CD4-positive, alpha-beta T cell treated with Interleukin-4 for 4 hours (primary cell): ENCODE data around the gene CFAP20.
"Not testable (repeated sequence)": the region's sequence is repeated elsewhere in the genome, so short reads cannot be mapped to it uniquely, and the experiment has no call there.

Experiments
- DNase-seq: peaks from one replicate; pipeline ENCODE4 v3.0.0-alpha.2; 2020

Gene CFAP20

DNA sequence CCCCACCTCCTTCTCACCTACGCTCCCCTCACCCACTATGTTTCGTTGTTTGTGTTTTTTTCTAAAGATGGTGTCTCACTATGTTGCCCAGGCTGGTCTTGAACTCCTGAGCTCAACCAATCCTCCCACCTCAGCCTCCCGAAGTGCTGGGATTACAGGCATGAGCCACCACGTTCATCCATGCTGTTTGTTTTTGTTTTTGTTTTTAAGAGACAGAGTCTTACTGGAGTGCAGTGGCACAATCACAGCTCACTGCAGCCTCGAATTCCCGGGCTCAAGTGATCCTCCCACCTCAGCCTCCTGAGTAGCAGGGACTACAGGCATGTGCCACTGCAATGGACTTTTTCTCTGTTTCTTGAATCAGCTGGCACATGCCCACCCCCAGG, 33.6 kb downstream of the CFAP20 start:
- DNase-seq, result not testable (repeated sequence)

DNA sequence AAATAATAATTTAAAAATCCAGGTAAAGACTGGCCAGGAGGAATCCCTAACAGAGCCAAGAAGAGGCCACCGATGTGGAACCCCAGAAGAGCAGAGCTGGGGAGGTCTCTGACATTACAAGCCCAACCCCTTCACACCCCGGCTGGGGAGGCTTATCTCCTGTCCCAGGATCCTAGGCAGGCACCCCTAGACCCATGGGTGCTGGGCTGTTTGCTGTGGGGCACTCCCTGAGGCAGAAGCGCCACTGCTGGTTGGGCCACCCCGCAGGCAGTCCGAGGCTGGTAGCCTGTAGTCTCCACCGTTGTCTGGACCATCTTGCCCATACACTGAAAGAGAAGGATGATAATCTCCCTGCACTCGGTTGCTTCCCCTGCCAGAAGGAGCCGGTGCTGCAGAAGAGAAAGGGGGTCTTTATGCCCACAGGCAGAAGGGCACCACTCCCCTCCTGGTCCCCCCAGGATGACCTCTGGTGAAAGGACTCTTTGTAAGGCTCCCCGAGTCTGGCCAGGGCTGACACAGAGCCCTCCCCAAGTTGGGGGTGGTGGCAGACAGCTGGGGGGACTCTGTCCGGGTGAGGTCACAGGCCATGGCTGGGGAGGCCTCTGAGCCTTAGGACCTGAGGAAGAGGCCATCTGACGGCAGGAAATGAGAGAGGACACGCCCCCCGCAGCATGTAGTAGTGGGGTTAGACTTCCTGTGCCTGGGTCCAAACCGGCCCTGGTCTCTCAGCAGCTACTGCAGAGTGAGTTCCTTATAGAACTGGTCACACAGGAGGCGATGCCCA, 34.2 kb downstream of the CFAP20 start:
- DNase-seq, result no peak

DNA sequence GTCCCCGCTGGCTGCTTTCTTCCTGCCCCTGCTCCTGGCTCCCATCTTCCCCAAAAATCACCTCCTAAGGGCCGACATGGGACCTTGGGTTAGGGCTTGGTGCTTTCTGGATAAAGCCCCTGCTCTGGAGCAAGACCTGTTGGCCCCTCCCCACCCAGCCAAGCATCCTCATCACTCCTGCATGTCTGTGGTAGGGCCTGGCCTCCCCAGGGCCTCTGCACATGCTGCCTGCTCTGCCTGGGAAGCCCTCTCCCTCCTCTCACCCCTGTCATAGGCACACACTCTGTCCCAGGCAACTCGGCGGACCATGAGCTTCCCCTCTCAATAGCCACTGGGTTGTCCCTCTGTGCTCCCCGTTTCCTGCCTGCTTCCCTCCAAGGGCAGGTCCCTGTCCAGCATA, 35.2 kb downstream of the CFAP20 start:
- DNase-seq, result no peak

GRCh38 chr16:58090396-58090795, 38.8 kb downstream of the CFAP20 start:
- not testable (repeated sequence) for DNase-seq

GRCh38 chr16:58088091-58088490, 41.1 kb downstream of the CFAP20 start:
- no peak for DNase-seq

- no peak for DNase-seq
Observed at GRCh38 chr16:58087209-58087913, 41.8 kb downstream of the CFAP20 start.

GRCh38 chr16:58086381-58087208, 42.6 kb downstream of the CFAP20 start:
- no peak for DNase-seq

DNA sequence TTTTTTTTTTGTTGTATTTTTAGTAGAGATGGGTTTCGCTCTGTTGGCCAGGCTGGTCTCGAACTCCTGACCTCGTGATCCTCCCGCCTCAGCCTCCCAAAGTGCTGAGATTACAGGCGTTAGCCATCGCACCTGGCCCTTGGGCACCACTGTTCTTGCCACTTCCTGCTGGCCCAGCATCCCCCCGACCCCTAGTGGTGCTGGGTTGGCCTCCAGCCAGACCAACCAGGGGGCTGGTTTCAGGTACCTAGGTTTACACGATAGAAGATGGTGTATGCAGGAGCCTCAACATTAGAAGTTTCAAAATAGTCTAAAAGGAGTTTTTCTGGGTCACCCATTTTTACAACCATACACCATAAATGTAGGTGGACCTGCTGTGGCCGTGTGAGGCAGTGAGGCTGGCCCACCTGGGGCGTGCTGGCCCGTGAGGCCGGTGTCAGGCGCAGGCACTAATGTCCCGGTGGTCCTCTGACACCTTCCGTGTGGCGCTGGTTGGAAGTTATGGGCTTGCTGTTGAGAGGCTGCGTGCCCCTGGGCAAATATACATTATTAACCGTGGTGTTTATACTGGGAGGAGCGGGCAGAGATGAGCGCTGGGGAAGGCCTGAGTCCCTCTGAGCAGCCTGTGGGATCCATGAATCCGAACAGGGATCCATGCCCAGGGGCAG, 43.5 kb downstream of the CFAP20 start:
- no peak for DNase-seq

DNA sequence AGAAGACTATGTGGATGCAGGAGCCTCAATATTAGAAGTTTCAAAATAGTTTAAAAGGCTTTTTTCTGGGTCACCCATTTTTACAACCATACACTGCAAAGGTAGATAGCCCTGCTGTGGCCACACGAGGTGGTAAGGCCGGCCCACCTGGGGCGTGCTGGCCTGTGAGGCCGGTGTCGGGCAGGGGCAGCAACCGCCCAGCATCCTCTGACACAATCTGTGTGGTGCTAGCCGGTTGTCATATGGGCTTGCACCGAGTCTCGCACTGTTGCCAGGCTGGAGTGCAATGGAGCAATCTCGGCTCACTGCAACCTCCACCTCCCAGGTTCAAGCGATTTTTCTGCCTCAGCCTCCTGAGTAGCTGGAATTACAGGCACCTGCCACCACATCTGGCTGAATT, 44.0 kb downstream of the CFAP20 start:
- no peak for DNase-seq

GRCh38 chr16:58084635-58085034, 44.5 kb downstream of the CFAP20 start:
- DNase-seq, result no peak

- DNase-seq, result no peak
Observed at GRCh38 chr16:58082381-58082780, 46.8 kb downstream of the CFAP20 start.

DNA sequence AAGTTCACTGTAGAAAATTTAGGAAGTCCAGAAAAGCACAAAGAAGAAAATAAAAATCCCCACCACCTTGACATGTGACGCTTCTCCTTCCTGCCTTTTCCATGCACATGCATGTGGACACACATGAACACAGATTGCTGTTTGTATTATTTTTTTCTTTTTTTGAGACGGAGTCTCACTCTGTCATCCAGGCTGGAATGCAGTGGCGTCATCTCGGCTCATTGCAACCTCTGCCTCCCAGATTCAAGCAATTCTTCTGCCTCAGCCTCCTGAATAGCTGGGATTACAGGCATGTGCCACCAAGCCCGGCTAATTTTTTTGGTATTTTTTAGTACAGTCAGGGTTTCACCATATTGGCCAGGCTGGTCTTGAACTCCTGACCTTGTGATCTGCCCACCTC, 48.5 kb downstream of the CFAP20 start:
- DNase-seq, result not testable (repeated sequence)

- DNase-seq, result no peak
Observed at GRCh38 chr16:58077796-58078195, 51.4 kb downstream of the CFAP20 start.

DNA sequence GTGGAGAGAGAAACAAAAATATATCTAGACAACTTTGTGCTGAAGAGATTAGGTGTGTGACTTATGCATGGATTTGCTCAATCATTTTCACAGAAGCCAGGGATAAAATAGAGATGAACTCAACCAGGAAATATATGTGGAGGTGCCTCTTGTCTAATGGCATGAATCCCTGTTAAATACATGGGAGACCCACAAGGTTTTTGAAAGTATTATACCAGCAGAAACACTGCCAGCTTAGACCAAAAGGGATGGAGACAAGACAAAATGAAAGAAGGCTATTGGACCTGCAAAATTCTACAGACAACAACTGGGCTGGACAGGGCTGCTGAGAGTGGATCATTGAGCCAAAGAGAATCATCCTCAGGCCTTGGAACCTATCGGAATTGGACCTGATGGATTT, 52.7 kb downstream of the CFAP20 start:
- no peak for DNase-seq

GRCh38 chr16:58074657-58075056, 54.5 kb downstream of the CFAP20 start:
- no peak for DNase-seq

GRCh38 chr16:58073086-58073485, 56.1 kb downstream of the CFAP20 start:
- DNase-seq, result not testable (repeated sequence)

- not testable (repeated sequence) for DNase-seq
Observed at GRCh38 chr16:58072134-58072533, 57.0 kb downstream of the CFAP20 start.

GRCh38 chr16:58070585-58070984, 58.6 kb downstream of the CFAP20 start:
- no peak for DNase-seq
